Femur (tissue), 1 donor: ENCODE results near the gene NUTM1.
"Not testable (repeated sequence)": the region's sequence is repeated elsewhere in the genome, so short reads cannot be mapped to it uniquely, and the experiment has no call there.

Experiments
- DNase-seq: peaks from one replicate; pipeline ENCODE4 v3.0.0-alpha.2; 2017

NUTM1 gene

DNA sequence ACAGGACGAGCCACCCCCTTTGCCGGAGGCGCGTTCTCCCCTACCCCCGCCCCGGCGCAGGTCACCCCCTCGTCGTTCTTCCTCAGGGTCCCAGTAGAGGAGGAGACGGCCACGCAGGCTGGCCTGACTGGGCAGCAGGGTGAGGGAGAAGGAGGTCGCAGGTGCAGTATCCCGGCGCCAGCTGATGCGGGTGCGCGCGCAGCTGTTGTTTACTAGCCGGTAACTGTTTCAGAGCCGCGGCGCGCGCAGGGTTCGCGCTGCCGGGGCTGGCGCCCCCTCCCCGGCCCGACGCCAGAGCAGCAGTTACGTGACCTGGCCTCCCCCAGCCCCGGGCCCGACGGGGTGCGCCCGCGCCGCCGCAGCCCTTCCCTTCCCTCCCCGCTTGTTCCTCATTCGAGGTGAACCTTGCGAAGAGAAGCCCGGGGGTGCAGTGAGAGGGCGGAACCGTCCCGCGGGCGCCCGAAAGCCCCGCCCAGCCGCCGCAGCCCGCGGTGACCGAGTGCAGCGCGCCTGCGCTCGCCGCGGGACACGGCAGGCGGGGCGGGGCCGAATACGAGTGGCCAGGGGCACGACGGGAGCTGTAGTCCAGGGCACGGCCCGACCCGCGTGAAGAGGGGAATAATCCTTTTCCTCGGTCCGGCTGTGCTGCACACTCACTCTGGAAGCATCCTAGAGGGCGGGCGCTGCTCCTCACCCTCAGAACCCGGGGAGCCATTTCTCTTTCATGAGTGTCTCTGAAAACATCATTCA is 5.4 kb upstream of the NUTM1 start, which contains the start of gene SLC12A6:
TSS of gene SLC12A6 (minus strand) at position 225 of the 750 bp plus-strand sequence. CDS start 1,101 bp downstream, outside the sequence.
- DNase-seq = peak; percentile 93

DNA sequence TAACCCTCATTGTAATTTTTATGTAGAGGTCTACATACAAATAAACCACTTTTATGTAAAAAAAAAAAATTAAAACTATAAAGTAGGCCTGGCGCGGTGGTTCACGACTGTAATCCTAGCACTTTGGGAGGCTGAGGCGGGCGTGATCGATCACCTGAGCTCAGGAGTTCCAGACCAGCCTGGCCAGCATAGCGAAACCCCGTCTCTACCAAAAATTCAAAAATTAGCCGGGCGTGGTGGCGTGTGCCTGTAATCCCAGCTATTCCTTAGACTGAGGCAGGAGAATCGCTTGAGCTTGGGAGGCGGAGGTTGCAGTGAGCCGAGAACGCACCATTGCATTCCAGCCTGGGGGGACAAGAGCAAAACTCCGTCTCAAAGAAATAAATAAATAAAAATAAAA is 4.8 kb upstream of the NUTM1 start:
- DNase-seq = no peak

DNA sequence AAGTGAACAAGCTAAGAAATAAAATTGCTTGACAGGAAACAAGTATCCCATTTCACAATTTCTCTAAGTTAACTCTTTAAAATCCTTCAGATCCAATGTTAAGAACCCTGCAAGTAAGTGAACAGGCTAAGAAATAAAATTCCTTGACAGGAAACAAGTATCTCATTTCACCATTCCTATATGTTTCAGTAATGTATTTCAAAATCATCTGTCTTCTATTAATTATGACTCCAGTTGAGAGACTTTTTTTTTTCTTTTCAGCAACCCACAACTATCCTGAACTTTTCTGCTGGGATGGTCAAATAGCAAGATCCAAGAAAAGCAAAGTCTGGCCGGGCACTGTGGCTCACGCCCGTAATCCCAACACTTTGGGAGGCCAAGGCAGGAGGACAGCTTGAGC is 3.2 kb upstream of the NUTM1 start:
- no peak for DNase-seq

DNA sequence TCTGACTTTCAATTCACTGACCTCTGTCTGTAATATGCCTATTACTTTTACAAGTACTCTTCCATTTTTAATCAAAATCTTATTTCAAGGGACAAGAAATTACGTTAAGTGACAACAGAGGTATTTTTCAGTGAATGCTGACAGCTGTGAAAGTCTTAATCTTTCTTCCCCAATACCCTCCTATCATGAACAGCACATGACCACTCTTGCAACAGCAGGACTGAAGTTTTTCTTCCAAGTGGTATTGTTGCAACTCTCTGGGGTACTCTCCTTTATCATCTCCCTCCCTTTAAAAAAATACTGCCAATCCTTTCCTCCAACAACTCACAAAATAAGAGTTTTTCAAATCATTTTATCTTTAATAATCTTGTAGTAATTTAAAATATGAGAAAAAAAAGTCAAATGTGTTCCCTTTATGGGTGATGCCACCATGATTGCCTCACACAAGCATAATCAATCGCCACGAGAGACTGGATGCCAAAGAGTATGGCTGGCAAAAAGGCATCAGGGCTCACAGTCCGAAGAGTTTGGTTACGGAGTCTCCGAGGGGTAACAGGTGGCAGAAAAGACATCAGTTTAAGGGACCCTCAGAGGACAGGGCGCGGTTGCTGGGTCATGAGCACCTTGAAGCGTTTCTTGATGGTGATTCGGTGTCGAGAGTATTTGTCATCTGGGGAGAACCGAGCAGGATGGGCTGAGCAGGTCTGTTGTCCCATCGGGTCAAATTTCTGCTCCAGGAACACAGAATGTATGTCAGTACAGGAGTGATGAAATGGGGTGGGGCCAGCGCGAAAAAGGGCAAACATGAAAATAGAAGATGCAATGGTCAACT is 1.5 kb upstream of the NUTM1 start:
- DNase-seq = no peak

- DNase-seq = not testable (repeated sequence)
These were observed 840 bp upstream of the NUTM1 start for GRCh38 chr15:34342213-34342736.

- DNase-seq = no peak
These were observed 5.0 kb downstream of the NUTM1 start for GRCh38 chr15:34347951-34348638.

DNA sequence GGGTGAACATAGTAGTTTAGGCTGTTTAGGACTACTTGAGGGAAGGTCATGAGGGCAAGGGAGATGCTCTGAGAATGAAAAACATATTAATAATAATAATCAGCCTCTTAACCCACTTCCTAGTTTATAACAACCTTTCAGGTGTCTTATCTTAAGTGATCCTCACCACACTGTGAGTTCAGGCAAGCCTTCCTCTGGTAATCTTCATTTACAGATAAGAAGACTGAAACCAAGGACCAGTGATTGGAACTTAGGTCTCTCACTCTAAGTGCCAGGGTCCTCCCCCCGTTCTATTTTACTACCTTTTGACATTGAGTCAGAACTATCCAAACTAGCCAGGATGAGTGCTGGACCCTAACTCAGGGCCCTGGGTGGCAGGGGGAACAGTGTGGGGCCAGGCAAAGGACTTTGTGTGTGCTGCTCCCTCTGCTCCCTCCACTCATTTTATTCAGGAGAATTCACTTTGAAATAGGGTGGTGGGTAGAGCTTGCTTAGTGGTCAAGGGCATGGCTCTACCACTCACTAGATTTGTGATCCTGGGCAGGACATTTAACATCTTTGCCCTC is 5.7 kb downstream of the NUTM1 start:
- no peak for DNase-seq

DNA sequence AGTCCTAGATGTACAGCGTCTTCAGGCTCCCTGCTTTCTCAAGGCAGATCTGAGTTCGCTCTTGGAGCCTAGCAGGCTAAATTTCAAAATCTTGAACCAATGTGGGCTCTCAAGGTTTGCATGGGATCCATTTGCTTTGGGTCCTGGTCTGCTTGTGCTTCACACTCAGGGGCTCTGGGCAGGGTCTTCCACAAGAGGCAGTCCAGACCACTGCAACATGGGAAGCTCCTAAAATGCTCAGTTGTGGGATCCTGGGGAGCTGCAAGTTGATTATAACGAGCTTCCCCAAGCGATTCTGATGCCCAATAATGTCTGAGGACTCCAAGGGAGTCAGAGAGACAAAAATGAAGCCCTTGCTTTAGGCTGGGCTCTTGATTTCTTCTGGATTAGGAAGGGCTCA is 6.7 kb downstream of the NUTM1 start:
- DNase-seq = no peak

DNA sequence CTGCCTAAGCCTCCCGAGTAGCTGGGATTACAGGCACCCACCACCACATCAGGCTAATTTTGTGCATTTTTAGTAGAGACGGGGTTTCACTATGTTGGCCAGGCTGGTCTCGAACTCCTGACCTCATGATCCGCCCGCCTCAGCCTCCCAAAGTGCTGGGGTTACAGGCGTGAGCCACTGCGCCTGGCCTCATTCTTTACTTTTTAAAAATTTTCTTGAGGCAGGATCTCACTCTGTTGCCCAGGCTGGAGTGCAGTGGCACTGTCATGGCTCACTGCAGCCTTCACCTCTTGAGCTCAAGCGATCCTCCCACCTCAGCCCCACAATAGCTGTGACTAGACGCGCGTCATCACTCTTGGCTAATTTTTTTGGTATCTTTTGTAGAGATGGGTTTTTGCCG is 9.9 kb downstream of the NUTM1 start:
- not testable (repeated sequence) for DNase-seq

- DNase-seq = no peak
These were observed 10.5 kb downstream of the NUTM1 start for GRCh38 chr15:34353627-34354026.

DNA sequence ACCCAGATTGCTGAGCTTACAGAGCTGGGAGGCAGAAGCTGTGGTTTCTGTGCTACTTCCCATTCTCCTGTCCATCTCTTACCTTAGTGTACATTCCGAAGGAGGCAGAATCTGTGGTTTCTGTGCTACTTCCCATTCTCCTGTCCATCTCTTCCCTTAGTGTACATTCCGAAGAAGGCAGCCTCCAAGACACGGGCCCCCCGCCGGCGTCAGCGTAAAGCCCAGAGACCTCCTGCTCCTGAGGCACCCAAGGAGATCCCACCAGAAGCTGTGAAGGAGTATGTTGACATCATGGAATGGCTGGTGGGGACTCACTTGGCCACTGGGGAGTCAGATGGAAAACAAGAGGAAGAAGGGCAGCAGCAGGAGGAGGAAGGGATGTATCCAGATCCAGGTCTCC is 11.2 kb downstream of the NUTM1 start:
- DNase-seq = no peak

- DNase-seq = no peak
These were observed 12.1 kb downstream of the NUTM1 start for GRCh38 chr15:34355241-34355640.

GRCh38 chr15:34357653-34358052 is 14.5 kb downstream of the NUTM1 start:
- DNase-seq = no peak

DNA sequence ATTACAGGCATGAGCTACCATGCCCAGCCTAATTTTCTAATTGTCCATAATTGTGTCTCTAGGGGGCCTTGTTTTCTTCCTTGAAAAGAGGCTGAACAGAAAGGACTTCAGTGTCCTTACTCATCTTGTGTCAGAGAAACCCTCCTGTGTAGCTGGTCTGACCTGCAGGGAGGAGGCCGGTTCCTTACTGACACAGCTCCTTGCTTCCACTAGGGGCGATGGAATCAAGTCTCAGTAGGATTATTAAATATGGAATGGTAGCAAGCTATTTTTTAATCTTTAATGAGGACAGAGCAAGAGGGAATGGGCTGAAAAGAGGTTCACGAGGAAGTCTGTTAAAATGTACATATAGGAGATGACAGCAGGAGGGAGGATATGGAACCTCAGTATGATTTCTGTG is 15.3 kb downstream of the NUTM1 start:
- no peak for DNase-seq

GRCh38 chr15:34358948-34359347 is 15.8 kb downstream of the NUTM1 start:
- no peak for DNase-seq

DNA sequence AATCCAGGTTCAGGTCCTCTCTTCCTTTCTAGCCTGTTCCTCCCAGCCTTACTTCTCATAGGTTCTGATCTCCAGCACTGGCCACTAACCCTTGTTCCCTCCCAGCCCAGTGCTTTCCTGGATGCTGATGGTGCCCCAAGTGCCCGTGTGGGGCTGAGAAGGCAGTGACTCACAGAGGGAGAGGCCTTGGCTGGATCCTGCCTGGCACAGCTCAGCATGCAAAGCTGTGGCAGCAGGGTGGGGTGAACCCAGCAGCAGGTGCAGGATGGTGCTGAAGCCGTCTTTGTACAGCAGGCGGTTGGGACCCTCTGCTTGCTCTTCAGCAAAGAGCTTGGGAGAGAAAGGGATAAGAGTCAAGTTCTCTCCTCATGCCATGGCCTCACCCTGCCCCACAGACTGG is 16.3 kb downstream of the NUTM1 start:
- DNase-seq = no peak

- no peak for DNase-seq
These were observed 17.2 kb downstream of the NUTM1 start for GRCh38 chr15:34360298-34360697.

DNA sequence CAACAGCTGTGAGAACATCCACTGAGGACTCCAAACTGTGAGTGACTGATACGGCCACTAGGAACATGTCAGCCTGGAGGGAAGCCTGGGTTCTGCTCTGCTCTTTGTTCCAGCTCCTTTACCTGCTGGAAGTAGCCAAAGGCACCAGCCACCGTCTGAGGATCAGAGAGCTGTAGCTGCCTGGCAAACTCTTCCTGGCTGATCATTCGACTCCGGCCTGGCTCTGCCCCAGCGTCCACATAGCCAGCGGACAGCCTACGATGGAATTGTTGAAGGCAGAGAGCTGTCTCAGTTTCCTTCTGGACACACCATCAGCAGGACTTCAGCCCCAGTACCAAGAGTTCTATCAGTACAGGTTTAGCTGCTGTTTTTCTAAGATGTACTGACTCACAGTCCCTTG is 18.2 kb downstream of the NUTM1 start:
- no peak for DNase-seq

DNA sequence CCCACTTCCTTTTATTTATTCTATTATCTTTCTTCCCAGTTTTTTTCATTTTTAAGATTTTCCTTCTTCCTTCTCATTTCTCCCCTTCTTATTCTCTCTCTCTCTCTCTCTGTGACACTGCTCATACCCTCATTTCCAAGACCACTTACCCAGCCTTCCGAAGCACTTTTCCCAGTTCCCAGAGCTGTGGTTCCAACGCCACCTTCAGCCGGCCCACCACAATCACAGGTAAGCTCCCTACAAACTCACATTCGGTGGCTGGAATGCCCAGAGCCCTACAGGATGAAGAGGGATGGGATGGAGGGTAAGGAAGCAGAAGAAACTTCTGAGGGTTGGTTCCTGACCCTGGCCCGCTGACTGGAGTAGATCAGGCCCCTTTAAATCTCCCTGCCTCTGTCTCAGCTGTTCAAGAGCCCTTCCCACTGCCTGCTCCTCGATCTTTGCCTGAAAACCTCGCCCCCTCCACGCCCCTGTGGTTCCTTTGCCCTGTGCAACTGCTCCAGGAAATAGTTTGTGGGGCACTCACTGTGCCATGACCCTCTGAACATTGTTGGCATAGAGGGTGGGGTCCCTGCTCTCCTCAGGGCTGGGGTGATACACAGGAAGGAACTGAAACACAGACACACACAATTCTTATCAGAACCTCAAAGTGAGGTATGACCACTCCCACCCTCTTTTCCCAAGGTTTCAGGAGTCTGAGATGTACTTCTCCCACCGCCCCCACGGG is 19.1 kb downstream of the NUTM1 start:
- no peak for DNase-seq

- DNase-seq = no peak
These were observed 20.9 kb downstream of the NUTM1 start for GRCh38 chr15:34364041-34364440.

GRCh38 chr15:34365091-34365825 is 22.1 kb downstream of the NUTM1 start:
- no peak for DNase-seq

DNA sequence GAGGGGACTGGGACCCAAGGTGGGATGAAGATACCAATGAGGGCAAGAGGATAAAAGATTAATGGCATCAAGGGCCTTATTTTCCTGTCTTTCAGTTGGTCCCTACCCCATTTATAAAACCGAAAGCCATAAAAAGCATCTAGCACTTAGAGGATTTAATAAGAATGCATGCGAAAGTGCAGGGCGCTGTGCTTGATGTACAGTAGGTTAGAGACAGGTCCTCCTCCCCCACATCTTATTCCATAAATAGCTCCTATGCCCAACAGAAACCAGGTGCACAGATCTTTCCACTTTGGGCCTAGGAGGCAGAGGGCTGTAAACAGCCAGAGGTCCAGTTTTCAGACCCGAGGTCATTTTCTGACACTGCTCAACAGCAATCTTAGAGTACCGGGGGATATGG is 22.7 kb downstream of the NUTM1 start:
- DNase-seq = no peak
